HEK293T (cell line): ENCODE results near the gene PHLDA3.

ENCODE experiments used
- ARNT ChIP-seq: fragments of 450-650 bp; IDR thresholded peaks from 2 replicates; pipeline ENCODE4 v1.6.1; 2017; ENCODE audit warnings: mild to moderate bottlenecking
- BHLHE40 ChIP-seq: fragments of 450-650 bp; IDR thresholded peaks from 2 replicates; pipeline ENCODE4 v1.6.1; 2016; ENCODE audit warnings: mild to moderate bottlenecking, moderate library complexity, borderline replicate concordance
- FOXA1 ChIP-seq: fragments of 450-650 bp; IDR thresholded peaks from 2 replicates; pipeline ENCODE4 v1.6.1; 2016; ENCODE audit warnings: mild to moderate bottlenecking
- SP1 ChIP-seq: fragments of 450-650 bp; IDR thresholded peaks from 2 replicates; pipeline ENCODE4 v1.6.1; 2017
- TARDBP ChIP-seq: fragments of 450-650 bp; IDR thresholded peaks from 2 replicates; pipeline ENCODE4 v1.6.1; 2016

DNA sequence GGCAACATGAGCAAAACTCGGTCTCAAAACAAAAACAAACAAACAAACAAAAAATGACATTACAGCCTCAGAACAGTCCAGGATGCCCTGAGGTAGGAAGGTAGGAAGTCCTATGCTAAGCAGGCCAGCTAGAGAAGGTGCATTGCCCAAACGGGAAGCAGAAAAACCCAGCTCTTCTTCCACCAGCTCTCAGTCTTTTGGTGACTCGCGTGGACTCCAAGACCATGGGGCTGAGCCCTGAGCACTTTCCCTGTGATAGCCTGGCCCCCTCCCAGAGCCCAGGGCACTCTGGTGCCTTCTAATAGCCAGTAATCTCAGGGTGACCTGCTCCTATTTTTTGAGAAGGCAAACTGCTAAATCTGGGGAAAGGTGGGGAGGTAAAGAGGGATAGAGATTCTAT lies 16.1 kb downstream of the PHLDA3 start:
- TF ChIP-seq SP1: no peak
- no peak for TF ChIP-seq ARNT
- TF ChIP-seq BHLHE40: no peak
- TF ChIP-seq TARDBP: no peak
- TF ChIP-seq FOXA1: no peak
